Measurements from ENCODE around the gene DNLZ. TPM values are rescaled to one million over a fixed set of nuclear protein-coding genes. Genes with fewer than 3 reads are reported as not detected.

Gene DNLZ
- total RNA-seq, 1 donor from 2014 or later: 27.1 TPM

- no peaks in the 10 kb centered on the region for H3K9me3 Mint-ChIP-seq
- H3K4me3 Mint-ChIP-seq: peak overlapping the region; percentile 54
- H3K27me3 Mint-ChIP-seq: peaks cover 16% of the 10 kb centered on the region
- no peak overlapping the region for H3K27ac Mint-ChIP-seq
- intact Hi-C loops (cut with micrococcal nuclease): loop anchor here (5.0 kb wide), 1 partner anchor 34 kb away; the partner anchor contains the start of gene DNLZ
- no peaks in the 10 kb centered on the region for H3K36me3 Mint-ChIP-seq (ENCODE audit: low read depth)
- no peak for ATAC-seq (ENCODE audit: low read depth)
- ChIA-PET CTCF (interaction anchor here (1.4 kb wide), 1 partner anchor 15 kb away, joined by 4 read pairs; no protein-coding TSS in a partner anchor), POLR2A (no interaction called here)
- H3K4me1 Mint-ChIP-seq: peaks cover 11% of the 10 kb centered on the region
- TF ChIP-seq CTCF (IDR thresholded peaks at IDR 0.05): no peak
- no peak for DNase-seq
Observed at GRCh38 chr9:136328011-136328621, 35.4 kb downstream of the DNLZ start.

GRCh38 chr9:136327304-136327974, 36.1 kb downstream of the DNLZ start, which contains the start of gene GPSM1:
Gene GPSM1, plus strand, starts transcription at chr9:136327539. Its CDS starts 157 bp downstream, at chr9:136327696.
- Mint-ChIP-seq H3K36me3 (ENCODE audit: low read depth) (no peaks in the 10 kb centered on the region), H3K27ac (no peak within 1 kb of the TSS), H3K4me1 (peaks cover 11% of the 10 kb centered on the region), H3K4me3 (peak within 1 kb of the TSS; percentile 61), H3K9me3 (no peaks in the 10 kb centered on the region), H3K27me3 (peaks cover 16% of the 10 kb centered on the region)
- ATAC-seq (ENCODE audit: low read depth) (peak; percentile 43), DNase-seq (no peak)
- TF ChIP-seq CTCF (IDR thresholded peaks at IDR 0.05): no peak
- intact Hi-C loops (cut with micrococcal nuclease): loop anchor here (5.0 kb wide), 1 partner anchor 35 kb away; the partner anchor contains the start of gene DNLZ
- CTCF ChIA-PET: no interaction called here
- POLR2A ChIA-PET: no interaction called here

GRCh38 chr9:136326761-136327303, 36.7 kb downstream of the DNLZ start:
- POLR2A ChIA-PET: interaction anchor here (0.7 kb wide), 1 partner anchor 36 kb away, joined by 3 read pairs; no protein-coding TSS in a partner anchor
- Mint-ChIP-seq H3K4me1 (peaks cover 11% of the 10 kb centered on the region), H3K4me3 (peak overlapping the region; percentile 61), H3K27ac (no peak overlapping the region), H3K27me3 (peaks cover 16% of the 10 kb centered on the region), H3K9me3 (no peaks in the 10 kb centered on the region), H3K36me3 (ENCODE audit: low read depth) (no peaks in the 10 kb centered on the region)
- DNase-seq (no peak), ATAC-seq (ENCODE audit: low read depth) (no peak)
- intact Hi-C loops (cut with micrococcal nuclease): loop anchor here (5.0 kb wide), 1 partner anchor 35 kb away; the partner anchor contains the start of gene DNLZ
- CTCF ChIA-PET: no interaction called here
- no peak for TF ChIP-seq CTCF (IDR thresholded peaks at IDR 0.05)

GRCh38 chr9:136326061-136326760, 37.3 kb downstream of the DNLZ start:
- Mint-ChIP-seq H3K4me1 (peaks cover 11% of the 10 kb centered on the region), H3K27me3 (peaks cover 16% of the 10 kb centered on the region), H3K36me3 (ENCODE audit: low read depth) (no peaks in the 10 kb centered on the region), H3K4me3 (peak overlapping the region; percentile 61), H3K27ac (no peak overlapping the region), H3K9me3 (no peaks in the 10 kb centered on the region)
- DNase-seq (no peak), ATAC-seq (ENCODE audit: low read depth) (no peak)
- CTCF ChIA-PET: no interaction called here
- no peak for TF ChIP-seq CTCF (IDR thresholded peaks at IDR 0.05)
- intact Hi-C loops (cut with micrococcal nuclease): loop anchor here (5.0 kb wide), 1 partner anchor 36 kb away; the partner anchor contains the start of gene DNLZ
- POLR2A ChIA-PET: interaction anchor here (0.7 kb wide), 1 partner anchor 37 kb away, joined by 3 read pairs; no protein-coding TSS in a partner anchor

Data from activated B cell treated with CpG ODN at 0.5 μM for 24 hours (primary cell).